K562 (cell line): ENCODE data around the gene GLDN. TPM values are rescaled to one million over a fixed set of nuclear protein-coding genes. Genes with fewer than 3 reads are reported as not detected.

ENCODE experiments used
- ATAC-seq: fragments of 200-7000 bp; cut with Tn5 transposase; 3 replicates; pipeline ENCODE4 v1.9.1; 2020; ENCODE audit warnings: moderate library complexity
- BruUV-seq: library from RNA; stranded (reverse); fragments of 400-500 nt; replicated peaks from 2 replicates; lab custom pipeline; 2021; lab: Mats Ljungman, UMichigan
- CTCF ChIA-PET: fragments of 300-600 bp; formaldehyde crosslinking; extraction: SDS; loops from one replicate; lab custom pipeline; 2021; ENCODE audit warnings: low intra/inter-chr PET ratio; lab: Yijun Ruan, JAX
- POLR2A ChIA-PET: fragments of 300-600, 350-650 bp; sonication (Branson Sonifier 250); formaldehyde crosslinking; extraction: SDS; loops from one replicate; lab custom pipeline; 2021; ENCODE audit warnings: antibody characterized with exemption, inconsistent platforms; lab: Yijun Ruan, JAX
- DNase-seq, 4 experiments: peaks; one replicate each; pipeline versions ENCODE4 v3.0.0 to v3.0.0-alpha.2; 2011 to 2018; ENCODE audit warnings: low spot score in 3 of 4, mixed read lengths in 3 of 4; ENCODE audit errors: extremely low read depth in 1 of 4
- FAIRE-seq: peaks from 2 replicates; lab custom pipeline; 2011; peaks lifted over from hg19 to GRCh38; lab: Jason Lieb, UNC
- H2AFZ ChIP-seq: 2 replicates; pipeline ENCODE4 v1.6.0; 2011; ENCODE audit warnings: low read depth, low read length, control low read depth, inconsistent platforms
- H3K27ac ChIP-seq: fragments of 200-600 bp; 3 replicates; pipeline ENCODE4 v1.8.0; 2011; ENCODE audit warnings: low read depth, mild to moderate bottlenecking, control low read depth, inconsistent platforms, low read length, moderate library complexity, mixed read lengths; ENCODE audit errors: extremely low read depth
- H3K27me3 ChIP-seq, 2 experiments: fragments of 300-600 bp in 1 of 2; 2 replicates in 1 of 2; 3 replicates in 1 of 2; pipeline versions ENCODE4 v1.6.0 to v1.8.0; 2011; ENCODE audit warnings: inconsistent platforms in 2 of 2, low read length in 2 of 2, mild to moderate bottlenecking in 1 of 2, mixed read lengths in 1 of 2, moderate library complexity in 1 of 2; ENCODE audit not compliant: control insufficient read depth in 2 of 2, insufficient read depth in 2 of 2
- H3K36me3 ChIP-seq: fragments of 300-600 bp; 3 replicates; pipeline ENCODE4 v1.8.0; 2011; ENCODE audit warnings: mild to moderate bottlenecking, low read length, inconsistent platforms; ENCODE audit not compliant: control insufficient read depth, insufficient read depth
- H3K4me1 ChIP-seq, 2 experiments: fragments of 200-600 bp in 1 of 2; replicated peaks in 1 of 2; 2 replicates in 1 of 2; 3 replicates in 1 of 2; pipeline versions ENCODE4 v1.5.1 to v1.8.0; 2011; ENCODE audit warnings: inconsistent platforms in 2 of 2, low read length in 2 of 2, mild to moderate bottlenecking in 1 of 2, mixed read lengths in 1 of 2, moderate library complexity in 1 of 2; ENCODE audit not compliant: control insufficient read depth in 2 of 2, insufficient read depth in 2 of 2
- H3K4me2 ChIP-seq: 2 replicates; pipeline ENCODE4 v1.6.1; 2011; ENCODE audit warnings: low read length, control low read depth, inconsistent platforms, mixed read lengths; ENCODE audit not compliant: insufficient read depth
- H3K4me3 ChIP-seq: fragments of 200-600 bp; sonication (generic), shearing (Covaris generic); 2 replicates; pipeline ENCODE4 v1.5.1; 2016; ENCODE audit warnings: control low read depth, inconsistent platforms
- H3K79me2 ChIP-seq: fragments of 200-600 bp; 3 replicates; pipeline ENCODE4 v1.8.0; 2011; ENCODE audit warnings: low read length, inconsistent platforms; ENCODE audit not compliant: control insufficient read depth, insufficient read depth
- H3K9ac ChIP-seq, 2 experiments: 2 replicates each; pipeline versions ENCODE4 v1.6.0 to v1.6.1; 2011; ENCODE audit warnings: low read depth in 2 of 2, low read length in 2 of 2, control low read depth in 1 of 2, inconsistent platforms in 1 of 2, mild to moderate bottlenecking in 1 of 2, mixed read lengths in 1 of 2; ENCODE audit not compliant: insufficient read depth in 1 of 2
- H3K9me1 ChIP-seq: one replicate; pipeline ENCODE4 v1.6.0; 2011; ENCODE audit warnings: inconsistent platforms, mild to moderate bottlenecking, low read length, moderate library complexity; ENCODE audit not compliant: control insufficient read depth, insufficient read depth
- H3K9me3 ChIP-seq: replicated peaks from 2 replicates; pipeline ENCODE4 v1.5.1; 2011; ENCODE audit warnings: low read depth, low read length, inconsistent platforms; ENCODE audit not compliant: control insufficient read depth, insufficient read depth
- H4K20me1 ChIP-seq: replicated peaks from 2 replicates; pipeline ENCODE4 v1.6.1; 2011; ENCODE audit warnings: low read length, inconsistent platforms, mixed read lengths; ENCODE audit not compliant: control insufficient read depth, insufficient read depth
- BHLHE40 ChIP-seq: IDR thresholded peaks from 2 replicates; pipeline ENCODE4 v1.6.1; 2011; ENCODE audit warnings: low read length, improper control_type of control experiment
- ESRRA ChIP-seq: fragments of 450-650 bp; IDR thresholded peaks from 2 replicates; pipeline ENCODE4 v1.6.1; 2014; ENCODE audit warnings: low read depth, mild to moderate bottlenecking, moderate library complexity, borderline replicate concordance
- SMC3 ChIP-seq: conservative IDR thresholded peaks from 2 replicates; pipeline ENCODE4 v1.6.1; 2011; ENCODE audit warnings: low read depth, low read length, improper control_type of control experiment; ENCODE audit not compliant: insufficient read depth
- SRSF9 ChIP-seq: fragments of 200-400 bp; formaldehyde crosslinking; IDR thresholded peaks from 2 replicates; pipeline ENCODE4 v1.6.1; 2017; ENCODE audit warnings: low read depth, low read length, borderline replicate concordance
- ZNF282 ChIP-seq: sonication (generic); formaldehyde crosslinking; IDR thresholded peaks from 2 replicates; pipeline ENCODE4 v1.8.1; 2023; ENCODE audit warnings: missing genetic modification reagents
- ZNF318 ChIP-seq, 2 experiments: fragments of 450-650 bp; IDR thresholded peaks; 2 replicates each; pipeline ENCODE4 v1.6.1; 2016; ENCODE audit warnings: mild to moderate bottlenecking in 2 of 2, borderline replicate concordance in 1 of 2, low read depth in 1 of 2, moderate library complexity in 1 of 2
- WGBS: fragments of 100-300 bp; shearing (Covaris generic); methylation state at CpG from one replicate; pipeline ENCODE4 v1.1.6; 2016; ENCODE audit warnings: low coverage, mixed read lengths; ENCODE audit not compliant: insufficient coverage; ENCODE audit errors: missing lambda C conversion rate; 5-methylcytosine and 5-hydroxymethylcytosine counted together
- in situ Hi-C: fragments of 300-500 bp; cut with MboI; formaldehyde crosslinking; loops from 4 replicates; pipeline ENCODE4 v1.15.0; 2018; ENCODE audit warnings: inconsistent platforms, mixed read lengths
- intact Hi-C: fragments of 100-400 bp; cut with micrococcal nuclease; formaldehyde crosslinking; loops from 2 replicates; pipeline ENCODE4 v1.14.2; 2022
- polyA plus RNA-seq, 8 experiments: library from polyadenylated mRNA; depleted of rRNA in 4 of 8; stranded (reverse) in 5 of 8; unstranded in 3 of 8; fragments of >200 nt; fragmentation: Nextera tagmentation in 2 of 8; fragmentation: Illumina TruSeq in 1 of 8; extraction: Ambion mirVana in 2 of 8; extraction: Trizol in 1 of 8; gene quantifications; 2 replicates each; pipeline versions ENCODE4 v1.2.1 to v1.2.3, GENCODE V29; 2011 to 2014; ENCODE audit warnings: inconsistent platforms in 1 of 8, missing spikeins in 1 of 8
- total RNA-seq, 7 experiments: library from RNA; depleted of rRNA in 6 of 7; stranded (reverse); fragments of >200 nt in 6 of 7; fragmentation: Illumina TruSeq in 2 of 7; extraction: Trizol in 2 of 7; gene quantifications; 2 replicates each; pipeline versions ENCODE4 v1.2.1 to v1.2.3, GENCODE V29; 2011 to 2021; ENCODE audit warnings: low replicate concordance in 1 of 7
- TF ChIP-seq, protein P1 (sequence below): fragments of 250-450 bp; sonication (Bioruptor Pico); IDR thresholded peaks from 2 replicates; pipeline ENCODE4 v1.5.0; 2021; ENCODE audit warnings: mild to moderate bottlenecking, moderate library complexity

The GLDN gene
- total and polyA plus RNA-seq, 9 of the 15 experiments (the other 6 are each of a cell fraction or from before 2014, with no cell fraction given): 0.05 to 0.33 (median 0.18) TPM

- Histone ChIP-seq H3K9me1 (no peaks in the 10 kb centered on the region), H3K27ac (no peak overlapping the region), H4K20me1 (no peaks in the 10 kb centered on the region), H3K9ac (no peak overlapping the region), H3K79me2 (no peaks in the 10 kb centered on the region), H3K4me2 (no peak overlapping the region), H3K4me1 (no peaks in the 10 kb centered on the region; a peak in 1 of 5 replicates), H3K27me3 (peaks cover 11 to 38% of the 10 kb centered on the region in 2 experiments; a peak in 4 of 5 replicates), H3K36me3 (no peaks in the 10 kb centered on the region), H2AFZ (no peak overlapping the region), H3K9me3 (no peaks in the 10 kb centered on the region), H3K4me3 (no peak overlapping the region)
- FAIRE-seq (no peak), ATAC-seq (no peak), DNase-seq (no peak)
- in situ Hi-C loops: loop anchor here (5.0 kb wide), 1 partner anchor 226 kb away; no protein-coding TSS in a partner anchor
- intact Hi-C loops: no loop called here
- BruUV-seq: no TSS peak
- WGBS: 14% methylated on average over 7 of the region's 7 CpGs
- POLR2A ChIA-PET: interaction anchor here (0.7 to 1.3 kb wide), 2 partner anchors 12 to 163 kb away, joined by 3 to 6 read pairs; no protein-coding TSS in a partner anchor
- CTCF ChIA-PET: no interaction called here
- no peak for TF ChIP-seq BHLHE40
- TF ChIP-seq ZNF318 (IDR thresholded peaks at IDR 0.05; ENCODE audit: borderline replicate concordance in 1 of 2, low read depth in 1 of 2): no peak
- TF ChIP-seq, protein P1, sequence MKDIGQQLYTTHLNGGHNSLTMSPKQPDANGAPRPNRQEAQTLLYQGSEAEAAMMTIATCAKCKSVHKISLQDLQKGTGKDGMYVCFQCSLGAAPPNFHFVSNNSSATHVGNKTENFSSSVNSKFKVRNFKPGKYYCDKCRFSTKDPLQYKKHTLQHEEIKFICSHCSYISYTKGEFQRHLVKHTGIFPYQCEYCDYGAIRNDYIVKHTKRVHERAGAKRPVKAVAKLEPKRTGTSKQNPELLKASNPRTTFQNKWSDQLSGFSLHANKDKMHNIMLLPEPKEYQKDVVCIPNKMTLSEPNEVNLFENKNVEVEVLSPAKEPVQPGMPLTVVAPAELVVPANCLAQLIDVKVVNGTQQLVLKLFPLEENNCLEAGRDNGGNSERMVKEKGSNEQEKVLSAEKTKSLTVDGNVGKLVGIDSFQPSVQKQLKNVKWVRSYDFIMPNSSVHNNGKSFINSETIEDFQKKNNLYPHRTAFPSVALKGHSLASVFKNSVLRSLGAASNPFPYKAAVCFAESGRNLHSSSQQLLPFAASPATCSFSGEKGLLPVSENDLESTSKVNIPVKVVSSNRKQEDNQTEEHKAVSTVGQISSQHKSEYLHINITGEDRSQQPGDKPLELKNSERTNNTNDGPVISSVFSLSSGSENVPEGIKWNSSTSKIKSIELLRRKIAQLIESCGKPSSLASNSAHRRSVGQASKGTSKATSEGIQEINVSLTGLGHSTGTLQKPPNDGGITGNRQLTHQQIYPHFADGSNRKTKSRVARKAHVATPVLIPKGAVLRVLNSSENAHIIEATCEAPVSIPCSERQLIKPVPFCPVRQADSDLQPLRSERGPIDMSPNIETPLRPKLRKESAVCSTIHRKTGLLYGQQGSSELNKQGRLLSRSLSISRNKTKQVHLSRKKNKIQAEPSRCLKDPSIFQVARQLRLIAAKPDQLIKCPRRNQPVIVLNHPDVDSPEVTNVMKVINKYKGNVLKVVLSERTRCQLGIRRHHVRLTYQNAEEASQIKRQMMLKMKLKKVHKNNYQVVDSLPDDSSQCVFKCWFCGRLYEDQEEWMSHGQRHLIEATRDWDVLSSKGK (CRISPR knock-in tag): no peak
- TF ChIP-seq ZNF282: no peak
- no peak for TF ChIP-seq SRSF9
- TF ChIP-seq ESRRA: no peak
- TF ChIP-seq SMC3: no peak
Measured at GRCh38 chr15:51388726-51389125, 47.3 kb downstream of the GLDN start.
